GM21423 (cell line): ENCODE measurements around the gene FAM83E.

Source experiments
- ATAC-seq: cut with Tn5 transposase; IDR thresholded peaks from one replicate; pipeline ENCODE4 v1.9.1; 2021; ENCODE audit warnings: mild to moderate bottlenecking, moderate library complexity; ENCODE audit not compliant: unreplicated experiment

The FAM83E gene

GRCh38 chr19:48629297-48629598 lies 14.4 kb upstream of the FAM83E start:
- no peak for ATAC-seq

- no peak for ATAC-seq
These were observed 13.8 kb upstream of the FAM83E start for GRCh38 chr19:48628486-48629296.

DNA sequence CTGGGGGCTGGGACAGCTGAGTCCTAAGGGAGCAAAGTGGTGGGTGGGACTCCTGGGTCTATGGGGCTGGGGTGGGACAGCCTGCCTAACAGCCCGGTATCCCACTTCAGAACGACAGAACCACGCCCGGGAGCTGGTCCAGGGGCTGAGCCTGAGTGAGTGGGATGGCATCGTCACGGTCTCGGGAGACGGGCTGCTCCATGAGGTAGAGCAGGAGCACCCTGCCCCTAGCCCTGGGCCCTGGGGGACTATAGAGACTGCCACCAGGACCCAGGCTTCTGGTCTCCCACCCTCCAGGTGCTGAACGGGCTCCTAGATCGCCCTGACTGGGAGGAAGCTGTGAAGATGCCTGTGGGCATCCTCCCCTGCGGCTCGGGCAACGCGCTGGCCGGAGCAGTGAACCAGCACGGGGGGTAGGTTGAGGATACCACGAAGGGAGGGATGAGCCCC lies 13.0 kb upstream of the FAM83E start:
- no peak for ATAC-seq

DNA sequence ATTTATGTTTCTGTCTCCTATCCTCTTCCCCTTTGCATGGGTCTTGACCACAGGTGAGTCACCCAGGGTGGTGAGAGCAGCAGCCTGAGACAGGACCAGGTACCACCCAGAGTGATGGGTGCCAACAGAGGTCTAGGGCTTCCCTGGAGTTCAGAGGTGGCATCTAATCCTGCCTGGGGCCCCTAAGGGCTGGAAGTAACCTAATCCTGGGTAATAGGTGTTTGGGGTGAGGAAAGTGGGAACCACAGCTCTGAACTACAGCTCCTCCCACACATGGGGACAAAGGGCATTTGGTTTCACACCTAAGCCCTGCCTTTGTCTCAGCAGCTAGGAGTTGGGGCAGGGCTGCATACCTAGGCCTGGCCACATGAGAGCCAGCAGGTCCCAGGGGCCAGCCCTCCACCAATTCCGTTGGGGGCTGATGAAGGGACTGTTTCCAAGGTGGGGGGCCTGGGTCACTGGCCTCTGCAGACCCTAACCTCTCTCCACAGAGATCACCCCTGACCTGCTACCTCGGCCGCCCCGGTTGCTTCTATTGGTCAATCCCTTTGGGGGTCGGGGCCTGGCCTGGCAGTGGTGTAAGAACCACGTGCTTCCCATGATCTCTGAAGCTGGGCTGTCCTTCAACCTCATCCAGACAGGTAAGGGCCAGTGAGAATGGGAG lies 12.5 kb upstream of the FAM83E start:
- ATAC-seq: no peak

- no peak for ATAC-seq
These were observed 11.0 kb upstream of the FAM83E start for GRCh38 chr19:48625891-48626327.

DNA sequence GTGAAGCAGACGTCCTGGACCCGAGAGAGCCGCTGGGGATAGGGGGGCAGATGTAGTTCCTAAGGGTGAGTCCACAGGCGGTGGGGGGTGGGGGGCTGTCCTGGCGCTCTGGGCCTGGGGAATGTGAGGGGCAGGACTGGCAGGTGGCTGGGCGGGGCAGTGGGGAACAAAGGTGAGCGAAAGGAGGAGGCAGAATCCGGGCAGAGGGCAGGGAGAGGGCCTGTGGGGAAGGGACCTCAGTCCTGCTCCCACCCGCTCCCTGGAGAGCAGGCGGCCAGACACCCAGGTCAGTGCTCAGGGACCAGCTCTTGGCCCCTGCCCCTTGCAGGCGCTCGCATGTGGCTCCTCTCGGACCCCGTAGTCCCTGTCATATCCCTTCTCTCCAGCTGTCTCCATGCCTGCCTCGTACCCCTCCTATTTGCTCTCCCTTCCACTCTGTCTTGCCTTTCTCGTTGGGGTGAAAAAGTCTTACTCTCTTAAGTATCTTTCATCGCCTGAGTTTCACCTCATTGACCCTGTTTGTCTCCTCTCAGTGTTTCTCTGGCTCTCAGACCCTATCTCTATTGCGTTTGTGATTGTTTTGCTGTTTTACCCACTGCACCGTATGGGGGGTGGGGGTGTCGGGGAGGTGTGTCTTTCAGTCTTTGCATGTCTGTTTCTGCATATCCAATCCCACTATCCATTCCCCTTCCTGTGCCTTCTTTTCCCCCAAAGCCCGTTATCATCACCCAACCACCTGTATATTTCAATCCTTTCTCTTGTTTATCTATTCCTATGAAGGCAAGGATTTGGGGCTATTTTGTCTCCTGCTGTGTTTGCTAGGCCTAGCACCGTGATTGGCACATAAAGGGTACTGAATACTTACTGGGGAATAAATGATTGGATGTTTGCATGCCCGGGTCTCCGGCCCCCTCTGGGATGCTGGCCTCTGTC lies 10.2 kb upstream of the FAM83E start:
- ATAC-seq: no peak

DNA sequence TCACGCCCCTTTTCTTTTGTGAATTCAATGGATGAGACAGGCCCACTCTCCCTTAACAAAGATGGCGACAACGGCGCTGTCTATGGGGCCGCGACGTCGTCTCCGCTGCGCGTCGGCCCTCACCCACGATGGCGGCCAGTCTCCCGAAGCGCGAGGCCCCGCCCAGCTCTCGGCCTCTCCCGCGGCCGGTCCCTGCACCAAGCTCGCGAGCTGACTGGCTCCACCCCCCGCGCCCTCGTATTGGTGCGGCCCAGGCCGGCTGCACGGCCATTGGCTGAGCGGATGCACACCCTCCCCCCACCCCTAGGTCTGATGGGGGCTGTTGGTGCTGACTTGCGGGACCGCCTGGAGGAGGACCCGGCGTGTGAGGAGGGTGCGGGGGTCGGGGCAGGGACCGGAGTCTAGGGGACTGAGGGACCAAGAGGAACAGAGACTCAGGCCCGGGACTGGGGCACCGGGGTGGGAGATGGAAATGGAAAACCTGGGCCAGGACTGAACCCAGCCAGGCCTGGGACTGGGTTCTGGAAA lies 9.3 kb upstream of the FAM83E start:
- ATAC-seq: peak; percentile 59

DNA sequence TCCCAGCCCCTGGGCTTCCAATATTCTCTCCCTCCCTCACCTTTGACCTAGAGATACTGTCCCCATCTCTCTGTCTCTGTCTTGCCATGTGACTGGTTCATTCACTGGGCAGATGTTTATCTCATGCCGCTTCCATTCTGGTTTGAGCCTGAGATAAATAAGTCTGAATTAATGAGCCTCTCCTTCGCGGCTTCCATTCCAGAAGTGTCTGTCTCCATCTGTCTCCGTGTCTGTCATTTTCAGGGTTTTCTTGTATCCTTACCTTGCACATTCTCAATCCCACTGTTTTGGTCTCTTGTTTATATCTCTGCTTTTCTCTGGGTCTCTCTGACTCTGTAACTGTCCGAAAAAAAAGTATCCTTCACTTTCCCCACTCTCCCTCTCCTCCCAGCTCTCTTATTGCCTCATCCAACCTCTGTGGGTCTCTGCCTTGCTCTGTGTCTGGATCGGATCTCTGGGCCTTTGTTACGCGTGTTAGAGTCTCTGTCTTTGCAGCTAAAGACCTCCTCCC lies 8.7 kb upstream of the FAM83E start:
- no peak for ATAC-seq

DNA sequence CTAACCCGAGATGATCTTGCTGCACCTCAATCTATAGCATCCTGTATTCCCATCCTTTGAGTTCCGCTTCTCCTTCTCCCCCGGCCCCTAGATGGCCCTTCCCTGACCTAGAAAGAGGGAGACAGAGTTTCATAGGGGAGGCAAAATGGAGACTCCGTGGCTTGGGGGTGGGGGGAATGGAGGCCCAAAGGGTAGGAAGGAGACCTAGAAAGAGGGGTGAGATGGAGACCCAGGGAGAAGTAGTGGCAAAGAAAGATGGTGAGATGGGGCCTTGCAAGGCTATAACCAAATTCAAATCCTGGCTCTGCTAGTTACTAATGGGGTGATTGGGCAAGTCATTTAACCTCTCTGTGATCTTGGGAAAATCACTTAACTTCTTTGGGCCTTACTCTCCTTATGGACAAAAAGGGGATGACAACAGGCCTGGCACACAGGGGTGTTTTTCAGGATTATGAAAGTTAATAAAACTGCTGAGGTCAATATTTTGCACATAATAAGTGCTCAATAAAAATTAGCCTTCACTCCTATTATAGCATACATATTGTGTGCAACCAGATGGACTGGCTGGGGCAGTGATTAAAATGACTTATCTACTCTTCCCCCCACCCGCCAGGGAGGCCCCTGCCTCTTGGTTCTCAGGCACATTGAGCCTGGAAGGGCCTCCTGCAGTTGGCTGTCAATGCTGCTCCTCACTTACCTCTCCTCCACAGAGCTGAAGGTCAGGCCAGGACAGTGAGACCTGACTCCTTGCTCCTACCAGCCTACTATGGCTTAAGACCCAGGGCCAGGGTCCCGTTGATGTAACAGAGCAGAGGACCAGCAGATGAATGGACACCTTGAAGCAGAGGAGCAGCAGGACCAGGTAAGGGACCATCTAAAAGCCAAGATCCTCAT lies 5.1 kb upstream of the FAM83E start:
- ATAC-seq: no peak

GRCh38 chr19:48618916-48619691 lies 4.2 kb upstream of the FAM83E start, which contains the start of the genes RPL18 and SPHK2:
Gene RPL18 (minus strand): TSS chr19:48619178. CDS start chr19:48619143, 35 bp downstream.
Gene SPHK2 (plus strand): TSS chr19:48619506. CDS start chr19:48620515, 1,009 bp downstream.
- ATAC-seq: peak; percentile 82

- ATAC-seq: no peak
These were observed 3.5 kb upstream of the FAM83E start for GRCh38 chr19:48618278-48618915.

- ATAC-seq: no peak
These were observed 2.5 kb upstream of the FAM83E start for GRCh38 chr19:48617146-48617937.

DNA sequence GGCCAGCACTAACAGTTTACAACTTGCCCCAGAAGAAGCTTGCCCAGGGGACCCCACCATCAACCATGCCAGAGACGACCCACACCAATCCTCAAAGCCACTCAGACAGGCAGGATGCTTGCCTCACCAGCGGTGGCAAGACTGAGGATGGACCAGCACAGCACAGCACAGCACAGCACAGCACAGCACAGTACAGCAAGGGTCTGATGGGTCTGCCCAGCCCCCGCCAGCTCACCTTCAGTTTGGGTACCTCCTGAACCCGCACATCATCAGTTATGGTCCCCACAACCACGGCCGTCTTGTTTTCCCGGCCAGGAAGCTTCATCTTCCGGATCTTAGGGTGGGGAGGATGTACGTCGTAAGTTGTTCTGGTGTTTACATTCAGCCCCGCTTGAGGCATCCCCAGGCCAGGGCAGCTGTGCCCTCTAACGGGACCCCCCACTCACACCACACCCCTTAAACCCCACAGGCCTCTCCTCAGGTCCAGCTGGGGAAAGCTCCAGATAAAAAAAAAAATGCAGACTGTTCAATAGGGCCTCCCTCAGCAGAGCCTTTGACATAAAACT lies 1.7 kb upstream of the FAM83E start:
- no peak for ATAC-seq

DNA sequence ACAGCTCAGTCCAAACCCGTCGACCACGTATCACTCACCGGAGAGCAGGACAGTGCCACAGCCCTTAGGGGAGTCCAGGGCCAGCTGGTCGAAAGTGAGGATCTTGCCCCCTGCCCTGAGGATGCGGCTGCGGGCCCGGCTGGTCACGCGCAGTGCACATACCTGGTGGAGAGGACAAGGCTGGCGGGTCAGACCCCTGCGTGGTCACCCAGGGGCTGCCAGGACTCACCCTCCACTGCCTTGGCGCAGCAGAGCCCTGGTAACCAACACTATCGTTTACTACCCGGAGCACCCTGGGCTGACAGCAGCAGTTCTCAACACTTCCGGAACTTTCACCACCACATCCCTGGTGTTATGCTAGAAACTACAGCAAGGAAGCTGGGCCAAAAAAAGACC lies 1.2 kb upstream of the FAM83E start:
- ATAC-seq: no peak

DNA sequence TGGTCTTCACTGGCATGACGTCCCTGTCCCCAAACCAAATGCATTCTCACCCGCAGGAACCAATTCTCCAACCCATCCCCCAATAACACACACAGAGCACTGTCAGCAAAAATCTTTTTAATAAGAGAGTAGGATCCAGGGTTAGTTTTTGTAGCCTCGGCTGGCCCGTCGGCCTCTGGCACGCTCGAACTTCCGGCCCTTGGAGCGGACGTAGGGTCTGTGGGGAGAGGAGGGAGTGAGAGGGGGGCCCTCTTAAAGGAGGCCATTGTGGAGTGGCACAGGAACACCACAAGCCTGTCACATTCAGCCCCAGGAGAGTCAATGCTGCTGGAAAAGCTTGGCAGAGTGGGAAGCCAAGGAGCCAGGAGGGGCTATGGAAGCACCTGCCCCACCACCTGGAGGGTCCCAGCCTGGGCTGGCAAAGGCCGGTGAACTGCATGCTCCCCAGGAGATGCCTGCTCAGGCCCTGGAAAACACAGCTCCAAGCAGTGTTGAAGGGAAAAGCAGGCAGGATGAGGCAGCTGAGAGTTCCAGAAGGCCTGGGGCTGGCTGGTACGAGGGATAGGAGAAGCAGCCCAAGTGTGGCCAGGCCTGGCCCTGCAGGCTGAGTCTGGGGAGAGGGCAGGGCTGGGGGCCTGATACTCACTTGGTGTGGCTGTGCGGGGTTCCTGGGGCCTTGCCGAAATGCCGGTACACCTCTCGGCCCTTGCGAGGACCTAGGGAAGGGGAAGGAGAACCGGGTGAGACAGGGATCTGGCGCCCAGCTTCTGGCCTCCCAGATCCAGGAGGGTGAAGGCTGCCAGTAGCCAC lies 560 bp upstream of the FAM83E start:
- no peak for ATAC-seq

DNA sequence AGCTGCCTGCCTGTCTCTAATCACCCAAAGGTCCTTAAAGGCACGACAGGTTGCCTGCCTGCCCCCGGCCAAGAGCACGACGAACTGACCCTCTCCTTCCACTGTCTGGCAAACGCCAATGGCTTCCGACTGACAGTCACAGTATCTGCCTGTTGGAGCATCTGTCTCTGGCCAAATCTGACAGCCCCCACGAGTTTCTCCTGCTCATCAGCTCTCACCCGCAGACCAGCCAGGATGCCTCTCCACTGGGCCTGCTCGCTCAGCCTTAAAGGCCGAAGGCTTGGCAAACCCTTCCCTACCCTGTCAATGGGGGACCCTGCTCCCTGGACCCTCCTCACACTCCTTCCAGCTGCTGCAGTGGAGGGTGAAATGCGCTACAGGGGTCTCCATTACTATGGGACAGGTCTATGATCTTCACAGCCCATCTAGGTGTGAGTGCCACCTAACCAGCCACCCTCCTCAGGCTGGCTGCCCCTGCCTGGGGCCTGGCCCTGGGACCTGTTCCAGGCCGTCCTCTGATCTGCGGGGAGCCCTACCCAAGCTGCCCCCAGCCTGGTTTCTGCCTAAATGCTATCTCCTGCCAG lies 932 bp downstream of the FAM83E start:
- no peak for ATAC-seq
